22Rv1 (cell line): ENCODE results near the gene NAPEPLD.
"Not testable (repeated sequence)": the region's sequence is repeated elsewhere in the genome, so short reads cannot be mapped to it uniquely, and the experiment has no call there.

Experiments
- CTCF ChIP-seq: fragments of 450-650 bp; IDR thresholded peaks from 2 replicates; pipeline ENCODE4 v1.5.1; 2017; ENCODE audit warnings: mild to moderate bottlenecking
- ZFX ChIP-seq: fragments of 450-650 bp; IDR thresholded peaks from 2 replicates; pipeline ENCODE4 v1.6.1; 2017; ENCODE audit warnings: antibody characterized with exemption, borderline replicate concordance

- TF ChIP-seq CTCF, ZFX: not testable (repeated sequence)
Measured at GRCh38 chr7:103166921-103167544, 18.1 kb upstream of the NAPEPLD start.
